ENCODE data around the gene RAI1.

Gene RAI1

GRCh38 chr17:17789828-17790636 lies 108.8 kb downstream of the RAI1 start:
- DNase-seq (ENCODE audit: low spot score), result no peak
- in situ Hi-C loops (cut with MboI; ENCODE audit: low sequenced_read_pairs, unreplicated experiment), result no loop called here
- no peak for TF ChIP-seq CTCF (IDR thresholded peaks at IDR 0.05; ENCODE audit: borderline replicate concordance, control extremely low read depth, extremely low read depth, insufficient read depth, missing control alignments)

GRCh38 chr17:17790637-17791464 lies 109.6 kb downstream of the RAI1 start:
- no peak for DNase-seq (ENCODE audit: low spot score)
- no peak for TF ChIP-seq CTCF (IDR thresholded peaks at IDR 0.05; ENCODE audit: borderline replicate concordance, control extremely low read depth, extremely low read depth, insufficient read depth, missing control alignments)
- in situ Hi-C loops (cut with MboI; ENCODE audit: low sequenced_read_pairs, unreplicated experiment), result no loop called here

- no peak for TF ChIP-seq CTCF (IDR thresholded peaks at IDR 0.05; ENCODE audit: borderline replicate concordance, control extremely low read depth, extremely low read depth, insufficient read depth, missing control alignments)
- in situ Hi-C loops (cut with MboI; ENCODE audit: low sequenced_read_pairs, unreplicated experiment), result no loop called here
- no peak for DNase-seq (ENCODE audit: low spot score)
Observed at GRCh38 chr17:17792037-17792550, 110.8 kb downstream of the RAI1 start.

- TF ChIP-seq CTCF (IDR thresholded peaks at IDR 0.05; ENCODE audit: borderline replicate concordance, control extremely low read depth, extremely low read depth, insufficient read depth, missing control alignments), result no peak
- DNase-seq (ENCODE audit: low spot score), result peak; percentile 69
- in situ Hi-C loops (cut with MboI; ENCODE audit: low sequenced_read_pairs, unreplicated experiment), result no loop called here
Observed at GRCh38 chr17:17792551-17793377, 111.5 kb downstream of the RAI1 start.

- in situ Hi-C loops (cut with MboI; ENCODE audit: low sequenced_read_pairs, unreplicated experiment), result no loop called here
- TF ChIP-seq CTCF (IDR thresholded peaks at IDR 0.05; ENCODE audit: borderline replicate concordance, control extremely low read depth, extremely low read depth, insufficient read depth, missing control alignments), result no peak
- DNase-seq (ENCODE audit: low spot score), result no peak
Observed at GRCh38 chr17:17793378-17794214, 112.3 kb downstream of the RAI1 start.

Data from GM13976 (cell line).